ENCODE data around the gene RGS7.
A peak's percentile ranks its signal among the peaks of the same experiment; 100 is the strongest.
"Not testable (repeated sequence)": the region's sequence is repeated elsewhere in the genome, so short reads cannot be mapped to it uniquely, and the experiment has no call there.

RGS7 gene

DNA sequence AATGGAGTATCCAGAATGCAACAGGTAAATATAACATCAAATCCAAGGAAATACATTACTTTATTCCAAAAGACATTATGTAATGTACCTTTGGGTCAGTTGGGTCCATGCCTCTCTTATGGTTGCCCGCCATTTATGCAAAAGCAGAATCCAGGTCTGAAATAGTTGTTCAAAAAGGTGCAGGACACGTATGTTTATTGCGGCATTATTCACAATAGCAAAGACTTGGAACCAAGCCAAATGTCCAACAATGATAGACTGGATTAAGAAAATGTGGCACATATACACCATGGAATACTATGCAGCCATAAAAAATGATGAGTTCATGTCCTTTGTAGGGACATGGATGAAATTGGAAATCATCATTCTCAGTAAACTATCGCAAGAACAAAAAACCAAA, 384.9 kb downstream of the RGS7 start:
- H2BK15ac ChIP-seq (replicated peaks; ENCODE audit: low read depth); H4K8ac ChIP-seq (ENCODE audit: low read depth, low read length): not testable (repeated sequence)

DNA sequence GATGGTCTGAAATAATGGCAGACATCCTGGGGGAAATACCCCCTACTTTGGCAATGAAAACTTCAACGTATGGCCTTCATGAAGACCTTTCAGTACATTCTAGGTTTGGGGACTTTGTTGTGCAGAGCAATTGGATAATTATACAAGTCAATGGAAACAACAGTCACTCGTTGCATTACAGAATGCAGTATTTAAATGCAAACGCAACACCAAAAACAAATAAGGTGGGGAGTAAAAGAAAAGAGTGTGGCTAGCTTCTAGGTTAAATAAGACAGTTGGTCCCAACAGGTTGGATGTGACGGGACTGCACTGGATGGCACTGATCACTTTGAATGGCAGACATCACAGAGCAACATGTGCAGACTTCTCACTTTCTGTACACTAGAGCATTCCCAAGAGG, 386.8 kb downstream of the RGS7 start:
- Histone ChIP-seq H4K5ac (ENCODE audit: low read length) (no peak overlapping the region), H3K4ac (ENCODE audit: low read depth, low read length) (no peak overlapping the region), H3K18ac (ENCODE audit: low read length) (no peak overlapping the region), H3K4me2 (ENCODE audit: low read length) (no peak overlapping the region), H3K79me2 (ENCODE audit: control insufficient read depth, insufficient read depth, low read length) (no peaks in the 10 kb centered on the region), H3K9ac (ENCODE audit: low read length) (no peak overlapping the region), H3K27ac (ENCODE audit: low read depth, low read length) (no peak overlapping the region), H3K4me3 (ENCODE audit: low read length) (no peak overlapping the region), H3K27me3 (ENCODE audit: insufficient read depth, low read length, poor library complexity) (no peaks in the 10 kb centered on the region), H2AK5ac (ENCODE audit: low read length) (no peak overlapping the region), H2BK5ac (ENCODE audit: low read length) (no peak overlapping the region), H3K4me1 (ENCODE audit: control insufficient read depth, low read depth, low read length) (no peaks in the 10 kb centered on the region), H2BK120ac (ENCODE audit: low read depth, low read length) (no peak overlapping the region), H4K8ac (ENCODE audit: low read depth, low read length) (no peak overlapping the region), H3K36me3 (ENCODE audit: control insufficient read depth, insufficient read depth, low read length) (no peaks in the 10 kb centered on the region), H2BK15ac (replicated peaks; ENCODE audit: low read depth) (no peak overlapping the region), H3K79me1 (ENCODE audit: low read length) (no peaks in the 10 kb centered on the region), H3K23ac (ENCODE audit: low read length) (no peak overlapping the region), H3K56ac (ENCODE audit: low read length) (no peak overlapping the region)
- DNase-seq, result no peak
- WGBS (ENCODE audit: extremely low coverage, insufficient coverage, low lambda C conversion rate), result no CpG with 5 or more reads among the region's 4 CpGs

More for the DNA sequence above, 384.9 kb downstream of the RGS7 start:
- not testable (repeated sequence) for H3K4ac ChIP-seq (ENCODE audit: low read depth, low read length); H3K27ac ChIP-seq (ENCODE audit: low read depth, low read length); H2BK5ac ChIP-seq (ENCODE audit: low read length); H3K4me1 ChIP-seq (ENCODE audit: control insufficient read depth, low read depth, low read length); H3K23ac ChIP-seq (ENCODE audit: low read length); H3K4me3 ChIP-seq (ENCODE audit: low read length); H3K56ac ChIP-seq (ENCODE audit: low read length); H2AK5ac ChIP-seq (ENCODE audit: low read length); H4K5ac ChIP-seq (ENCODE audit: low read length); H3K27me3 ChIP-seq (ENCODE audit: insufficient read depth, low read length, poor library complexity); H3K4me2 ChIP-seq (ENCODE audit: low read length); H3K79me1 ChIP-seq (ENCODE audit: low read length); H2BK120ac ChIP-seq (ENCODE audit: low read depth, low read length); H3K18ac ChIP-seq (ENCODE audit: low read length); H3K9ac ChIP-seq (ENCODE audit: low read length); H3K79me2 ChIP-seq (ENCODE audit: control insufficient read depth, insufficient read depth, low read length); DNase-seq; H3K36me3 ChIP-seq (ENCODE audit: control insufficient read depth, insufficient read depth, low read length)
- no CpG with 5 or more reads among the region's 4 CpGs for WGBS (ENCODE audit: extremely low coverage, insufficient coverage, low lambda C conversion rate)

DNA sequence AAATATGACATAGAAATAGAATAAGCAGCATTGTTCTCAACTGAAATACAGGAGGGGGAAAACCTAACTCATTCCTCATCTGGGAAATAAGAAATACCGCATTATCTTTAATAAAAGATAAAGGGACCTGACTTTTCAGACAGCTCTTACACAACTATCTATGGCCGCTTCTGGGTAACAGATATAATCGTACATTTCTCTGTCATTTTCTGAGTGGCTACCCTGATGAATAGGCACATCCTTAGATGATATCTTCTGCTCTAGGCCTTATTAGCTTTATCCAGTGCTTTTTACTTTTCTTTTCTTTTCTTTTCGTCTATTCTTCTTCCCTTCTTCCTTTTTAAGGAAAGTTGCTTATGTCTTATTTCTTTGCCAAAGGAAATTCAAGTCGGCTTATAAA, 388.1 kb downstream of the RGS7 start:
- Histone ChIP-seq H3K56ac (ENCODE audit: low read length) (no peak overlapping the region), H2AK5ac (ENCODE audit: low read length) (no peak overlapping the region), H2BK5ac (ENCODE audit: low read length) (no peak overlapping the region), H3K36me3 (ENCODE audit: control insufficient read depth, insufficient read depth, low read length) (no peaks in the 10 kb centered on the region), H4K8ac (ENCODE audit: low read depth, low read length) (no peak overlapping the region), H3K27ac (ENCODE audit: low read depth, low read length) (no peak overlapping the region), H3K4ac (ENCODE audit: low read depth, low read length) (no peak overlapping the region), H3K9ac (ENCODE audit: low read length) (no peak overlapping the region), H3K4me3 (ENCODE audit: low read length) (no peak overlapping the region), H2BK120ac (ENCODE audit: low read depth, low read length) (no peak overlapping the region), H3K27me3 (ENCODE audit: insufficient read depth, low read length, poor library complexity) (no peaks in the 10 kb centered on the region), H3K4me2 (ENCODE audit: low read length) (no peak overlapping the region), H3K18ac (ENCODE audit: low read length) (no peak overlapping the region), H2BK15ac (replicated peaks; ENCODE audit: low read depth) (no peak overlapping the region), H3K79me2 (ENCODE audit: control insufficient read depth, insufficient read depth, low read length) (no peaks in the 10 kb centered on the region), H3K23ac (ENCODE audit: low read length) (no peak overlapping the region), H3K79me1 (ENCODE audit: low read length) (no peaks in the 10 kb centered on the region), H3K4me1 (ENCODE audit: control insufficient read depth, low read depth, low read length) (no peaks in the 10 kb centered on the region), H4K5ac (ENCODE audit: low read length) (no peak overlapping the region)
- no CpG with 5 or more reads among the region's 5 CpGs for WGBS (ENCODE audit: extremely low coverage, insufficient coverage, low lambda C conversion rate)
- DNase-seq, result no peak

DNA sequence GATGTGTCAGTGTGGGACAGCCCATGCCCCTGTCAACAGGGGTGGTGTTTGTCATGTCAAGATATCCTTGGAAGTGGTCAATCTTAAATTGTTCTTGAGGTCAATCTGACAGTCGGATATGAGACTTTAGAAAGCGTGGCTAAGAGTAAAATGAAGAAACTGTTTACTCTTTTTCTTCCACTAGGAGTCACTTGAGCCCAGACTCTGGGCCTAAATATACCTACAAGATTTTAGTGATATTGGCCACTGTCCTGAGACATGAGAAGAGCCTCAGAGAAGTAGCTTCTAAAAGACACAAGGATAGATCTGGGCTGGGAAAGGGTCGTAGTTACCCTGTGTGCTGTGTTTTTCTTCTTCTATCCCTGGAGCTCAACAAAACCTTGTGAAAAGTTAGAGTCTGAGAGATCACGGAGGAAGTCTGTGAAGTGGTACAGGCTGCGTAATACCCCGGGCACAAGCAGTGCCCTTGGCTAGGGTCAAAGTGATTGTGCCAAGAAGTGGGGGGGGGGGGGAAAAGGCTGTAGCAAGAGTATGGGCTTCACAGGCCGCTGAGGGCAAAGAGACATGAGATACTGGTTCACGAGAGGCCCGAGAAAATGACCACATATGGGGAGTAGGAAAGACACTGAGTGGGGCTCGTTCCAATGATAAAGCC, 389.8 kb downstream of the RGS7 start:
- H3K18ac ChIP-seq (ENCODE audit: low read length), result no peak overlapping the region
- no peaks in the 10 kb centered on the region for H3K79me2 ChIP-seq (ENCODE audit: control insufficient read depth, insufficient read depth, low read length)
- H2BK15ac ChIP-seq (replicated peaks; ENCODE audit: low read depth), result no peak overlapping the region
- WGBS (ENCODE audit: extremely low coverage, insufficient coverage, low lambda C conversion rate), result no CpG with 5 or more reads among the region's 10 CpGs
- no peaks in the 10 kb centered on the region for H3K27me3 ChIP-seq (ENCODE audit: insufficient read depth, low read length, poor library complexity)
- H2AK5ac ChIP-seq (ENCODE audit: low read length), result no peak overlapping the region
- no peak overlapping the region for H3K56ac ChIP-seq (ENCODE audit: low read length)
- H4K5ac ChIP-seq (ENCODE audit: low read length), result no peak overlapping the region
- H3K4me1 ChIP-seq (ENCODE audit: control insufficient read depth, low read depth, low read length), result no peaks in the 10 kb centered on the region
- H3K4me3 ChIP-seq (ENCODE audit: low read length), result no peak overlapping the region
- H3K36me3 ChIP-seq (ENCODE audit: control insufficient read depth, insufficient read depth, low read length), result no peaks in the 10 kb centered on the region
- H3K4me2 ChIP-seq (ENCODE audit: low read length), result no peak overlapping the region
- no peak overlapping the region for H4K8ac ChIP-seq (ENCODE audit: low read depth, low read length)
- H3K23ac ChIP-seq (ENCODE audit: low read length), result no peak overlapping the region
- no peaks in the 10 kb centered on the region for H3K79me1 ChIP-seq (ENCODE audit: low read length)
- H2BK120ac ChIP-seq (ENCODE audit: low read depth, low read length), result no peak overlapping the region
- H3K27ac ChIP-seq (ENCODE audit: low read depth, low read length), result no peak overlapping the region
- H2BK5ac ChIP-seq (ENCODE audit: low read length), result no peak overlapping the region
- no peak overlapping the region for H3K4ac ChIP-seq (ENCODE audit: low read depth, low read length)
- no peak overlapping the region for H3K9ac ChIP-seq (ENCODE audit: low read length)
- DNase-seq, result peak; percentile 57

DNA sequence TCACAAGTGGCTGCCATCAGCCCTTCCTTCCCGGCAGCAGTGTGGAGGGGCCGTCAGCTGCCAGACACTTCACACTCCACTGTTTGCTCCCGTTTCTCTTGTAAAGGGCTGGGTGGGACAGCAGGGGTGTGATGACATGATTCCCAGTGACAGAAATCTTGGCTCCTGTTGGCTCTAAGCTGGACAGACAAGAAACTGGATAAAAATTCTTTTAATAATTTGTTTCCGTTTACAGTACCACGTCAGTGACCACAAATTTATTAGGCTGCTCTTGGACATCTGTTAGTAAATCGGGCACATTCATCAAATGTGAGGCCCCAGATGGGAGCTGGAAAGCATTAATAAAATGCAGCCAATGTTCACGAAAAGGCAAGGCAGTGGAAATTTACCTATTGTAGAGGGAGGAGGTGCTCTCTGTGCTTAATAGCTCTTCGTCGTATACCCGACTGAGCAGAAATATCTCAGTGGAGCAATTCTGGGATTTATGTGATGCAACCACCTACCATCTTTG, 391.4 kb downstream of the RGS7 start:
- Histone ChIP-seq H3K27ac (ENCODE audit: low read depth, low read length) (no peak overlapping the region), H3K27me3 (ENCODE audit: insufficient read depth, low read length, poor library complexity) (no peaks in the 10 kb centered on the region)
- peak; percentile 30 for DNase-seq

DNA sequence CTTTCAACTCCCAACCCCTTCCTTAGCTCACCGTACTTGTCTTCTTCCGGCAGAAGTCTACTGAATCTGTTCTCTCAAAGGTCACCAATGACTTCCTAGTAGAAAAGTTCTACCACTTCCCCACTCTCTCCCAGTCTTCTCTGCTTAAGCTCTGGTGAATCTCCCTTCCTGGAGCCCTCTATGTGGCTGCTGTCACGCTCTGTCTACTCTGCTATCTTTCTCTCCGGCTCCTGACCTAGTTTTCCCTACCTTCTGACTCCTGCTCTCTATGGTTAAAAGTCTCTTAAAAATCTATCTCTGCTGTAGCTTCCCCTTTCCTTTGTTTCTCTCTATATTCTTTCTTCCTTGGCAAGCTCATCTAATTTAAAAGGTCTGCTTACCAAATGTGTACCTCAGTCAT, 394.9 kb downstream of the RGS7 start:
- no CpG with 5 or more reads among the region's 4 CpGs for WGBS (ENCODE audit: extremely low coverage, insufficient coverage, low lambda C conversion rate)
- H4K8ac ChIP-seq (ENCODE audit: low read depth, low read length), result no peak overlapping the region
- H3K4me2 ChIP-seq (ENCODE audit: low read length), result no peak overlapping the region
- H3K79me1 ChIP-seq (ENCODE audit: low read length), result no peaks in the 10 kb centered on the region
- no peak overlapping the region for H2BK15ac ChIP-seq (replicated peaks; ENCODE audit: low read depth)
- H2BK5ac ChIP-seq (ENCODE audit: low read length), result no peak overlapping the region
- H3K79me2 ChIP-seq (ENCODE audit: control insufficient read depth, insufficient read depth, low read length), result no peaks in the 10 kb centered on the region
- no peak overlapping the region for H2AK5ac ChIP-seq (ENCODE audit: low read length)
- no peaks in the 10 kb centered on the region for H3K4me1 ChIP-seq (ENCODE audit: control insufficient read depth, low read depth, low read length)
- no peaks in the 10 kb centered on the region for H3K36me3 ChIP-seq (ENCODE audit: control insufficient read depth, insufficient read depth, low read length)
- no peak overlapping the region for H2BK120ac ChIP-seq (ENCODE audit: low read depth, low read length)
- H3K56ac ChIP-seq (ENCODE audit: low read length), result no peak overlapping the region
- no peak overlapping the region for H3K27ac ChIP-seq (ENCODE audit: low read depth, low read length)
- H3K4ac ChIP-seq (ENCODE audit: low read depth, low read length), result no peak overlapping the region
- H3K9ac ChIP-seq (ENCODE audit: low read length), result no peak overlapping the region
- no peak overlapping the region for H3K4me3 ChIP-seq (ENCODE audit: low read length)
- no peak overlapping the region for H4K5ac ChIP-seq (ENCODE audit: low read length)
- no peak overlapping the region for H3K23ac ChIP-seq (ENCODE audit: low read length)
- H3K18ac ChIP-seq (ENCODE audit: low read length), result no peak overlapping the region
- no peak for DNase-seq
- H3K27me3 ChIP-seq (ENCODE audit: insufficient read depth, low read length, poor library complexity), result no peaks in the 10 kb centered on the region

More for the DNA sequence above, 391.4 kb downstream of the RGS7 start:
- no peak overlapping the region for H3K4me3 ChIP-seq (ENCODE audit: low read length)
- no peak overlapping the region for H2BK15ac ChIP-seq (replicated peaks; ENCODE audit: low read depth)
- no peak overlapping the region for H3K56ac ChIP-seq (ENCODE audit: low read length)
- no peak overlapping the region for H2BK120ac ChIP-seq (ENCODE audit: low read depth, low read length)
- H2BK5ac ChIP-seq (ENCODE audit: low read length), result no peak overlapping the region
- no peak overlapping the region for H3K4me2 ChIP-seq (ENCODE audit: low read length)
- H2AK5ac ChIP-seq (ENCODE audit: low read length), result no peak overlapping the region
- H3K9ac ChIP-seq (ENCODE audit: low read length), result no peak overlapping the region
- H3K79me1 ChIP-seq (ENCODE audit: low read length), result no peaks in the 10 kb centered on the region
- H3K4ac ChIP-seq (ENCODE audit: low read depth, low read length), result no peak overlapping the region
- H3K18ac ChIP-seq (ENCODE audit: low read length), result no peak overlapping the region
- no peaks in the 10 kb centered on the region for H3K79me2 ChIP-seq (ENCODE audit: control insufficient read depth, insufficient read depth, low read length)
- no peak overlapping the region for H4K8ac ChIP-seq (ENCODE audit: low read depth, low read length)
- WGBS (ENCODE audit: extremely low coverage, insufficient coverage, low lambda C conversion rate), result no CpG with 5 or more reads among the region's 10 CpGs
- H4K5ac ChIP-seq (ENCODE audit: low read length), result no peak overlapping the region
- H3K23ac ChIP-seq (ENCODE audit: low read length), result no peak overlapping the region
- H3K36me3 ChIP-seq (ENCODE audit: control insufficient read depth, insufficient read depth, low read length), result no peaks in the 10 kb centered on the region
- no peaks in the 10 kb centered on the region for H3K4me1 ChIP-seq (ENCODE audit: control insufficient read depth, low read depth, low read length)
